HG02763 (cell line): Measurements from ENCODE around the gene ITGA1.
"Not testable (repeated sequence)": the region's sequence is repeated elsewhere in the genome, so short reads cannot be mapped to it uniquely, and the experiment has no call there.

Experiments
- ATAC-seq: cut with Tn5 transposase; IDR thresholded peaks from one replicate; pipeline ENCODE4 v1.9.1; 2021; ENCODE audit warnings: mild to moderate bottlenecking, moderate library complexity; ENCODE audit not compliant: unreplicated experiment

ITGA1 gene

DNA sequence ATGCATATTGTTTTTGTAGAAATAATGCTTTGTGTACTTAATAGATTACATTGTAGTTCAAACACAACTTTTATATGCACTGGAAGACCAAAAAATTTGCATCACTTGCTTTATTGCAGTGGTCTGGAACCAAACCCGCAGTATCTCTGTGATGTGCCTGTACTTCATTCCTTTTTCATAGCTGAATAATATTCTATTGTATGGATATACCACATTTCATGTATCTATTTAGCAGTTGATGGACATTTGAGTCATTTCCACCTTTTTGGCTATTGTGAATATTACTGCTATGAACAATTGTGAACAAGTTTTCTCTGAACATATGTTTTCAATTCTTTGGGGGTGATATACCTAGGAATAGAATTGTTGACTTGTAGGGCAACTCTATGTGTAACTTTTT, 40.1 kb downstream of the ITGA1 start:
- no peak for ATAC-seq

DNA sequence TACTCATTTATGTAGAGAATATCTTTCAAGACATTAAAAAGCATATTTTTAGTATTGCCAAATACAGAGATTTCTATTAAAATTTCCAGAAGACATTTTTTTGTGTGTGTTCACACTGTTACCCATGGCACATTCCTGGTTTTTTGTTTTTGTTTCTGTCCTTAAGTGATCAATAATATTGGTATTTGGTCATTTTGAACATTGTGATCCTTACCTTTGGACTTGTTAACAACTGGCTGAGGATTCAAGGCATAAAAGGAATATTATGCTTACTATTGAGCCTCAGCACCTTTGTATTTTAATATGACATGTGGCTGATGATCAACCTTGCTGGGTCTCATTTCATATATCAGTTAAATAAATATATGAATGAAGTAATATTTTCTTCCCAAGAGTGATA, 41.9 kb downstream of the ITGA1 start:
- ATAC-seq = no peak

DNA sequence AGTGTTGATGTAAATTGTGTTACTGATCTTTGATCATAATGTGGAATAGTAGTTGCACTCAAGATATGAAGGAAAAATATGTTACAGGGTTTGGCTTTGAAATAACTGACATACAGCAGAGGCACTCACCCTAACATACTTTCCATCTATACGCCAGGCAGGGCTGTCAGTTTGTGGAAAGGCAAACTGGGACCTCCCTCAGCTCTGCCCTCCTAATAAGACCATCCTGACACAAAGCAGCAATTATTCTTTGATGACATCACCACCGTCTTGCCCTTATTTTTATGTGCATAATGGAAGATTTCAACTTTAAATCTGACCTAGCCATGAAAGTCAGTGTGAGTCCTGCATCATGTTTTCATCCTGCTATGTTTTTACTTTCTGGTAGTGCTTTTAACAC, 42.9 kb downstream of the ITGA1 start:
- ATAC-seq = no peak

DNA sequence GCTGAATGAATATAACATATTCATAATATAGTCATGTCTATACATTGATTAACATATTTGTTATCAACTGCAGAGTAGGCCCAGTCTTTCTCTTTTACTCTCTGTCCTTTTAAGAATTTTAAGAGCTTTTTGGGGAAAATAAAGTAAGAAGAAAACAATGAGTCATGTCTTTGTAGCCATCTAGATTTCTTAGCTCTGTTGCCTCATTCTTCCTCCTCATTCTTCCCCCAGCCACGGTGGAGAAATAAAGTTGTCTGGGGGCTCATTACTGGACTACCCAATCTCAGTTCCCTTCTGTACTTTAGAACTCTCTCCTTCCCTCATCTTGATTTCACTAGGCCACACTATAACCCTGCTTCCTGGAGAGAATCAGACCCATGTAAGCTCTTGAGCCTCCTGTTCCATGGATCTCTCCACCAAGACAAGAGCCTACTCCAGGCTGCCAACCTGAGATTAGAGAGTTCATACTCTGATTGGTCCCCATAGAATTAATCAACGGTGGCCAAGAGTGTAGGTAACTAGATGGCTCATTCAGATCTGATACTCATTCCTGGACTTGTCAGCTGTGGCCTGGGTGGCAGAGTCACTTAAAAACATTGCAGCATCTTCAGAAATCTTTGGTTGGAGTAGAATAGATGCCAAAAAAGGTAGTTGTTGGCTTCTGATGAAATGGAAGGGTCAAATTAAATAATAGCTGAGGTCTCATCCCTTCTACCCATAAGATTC, 44.2 kb downstream of the ITGA1 start:
- no peak for ATAC-seq

DNA sequence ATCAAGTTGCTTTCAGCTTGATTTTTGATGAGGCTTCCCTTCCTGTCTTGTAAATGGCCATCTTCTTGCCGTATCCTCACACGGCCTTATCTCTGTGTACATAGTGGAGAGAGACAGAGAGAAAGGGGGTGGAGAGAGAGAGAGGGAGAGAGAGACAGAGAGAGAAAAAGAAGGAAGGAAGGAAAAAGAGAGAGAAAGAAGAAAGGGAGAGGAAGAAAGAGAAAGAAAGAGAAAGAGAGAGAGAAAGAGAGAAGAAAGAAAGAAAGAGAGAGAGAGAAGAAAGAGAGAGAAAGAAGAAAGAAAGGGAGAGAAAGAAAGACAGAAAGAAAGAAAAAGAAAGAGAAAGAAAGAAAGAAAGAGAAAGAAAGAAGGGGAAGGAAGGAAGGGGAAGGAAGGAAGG, 46.6 kb downstream of the ITGA1 start:
- no peak for ATAC-seq

DNA sequence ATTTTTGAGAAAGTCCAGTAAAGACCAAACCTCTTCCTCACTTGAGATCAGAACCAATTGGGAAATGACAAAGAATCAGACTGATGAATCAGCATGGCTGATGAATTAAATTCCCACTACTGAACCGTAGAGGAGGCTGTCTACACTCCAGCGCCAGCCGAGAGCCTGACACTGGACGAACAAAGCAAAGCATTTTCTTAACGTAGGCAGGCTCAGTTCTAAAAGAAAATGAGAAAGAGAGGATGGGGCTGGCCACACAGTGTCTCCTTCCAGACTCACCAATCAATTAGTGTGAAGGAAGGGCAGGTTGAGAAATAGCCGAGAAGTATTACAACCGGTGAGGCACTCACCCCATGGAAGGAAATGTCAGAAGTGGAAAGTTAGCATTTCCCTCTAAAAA, 49.4 kb downstream of the ITGA1 start:
- ATAC-seq = no peak

DNA sequence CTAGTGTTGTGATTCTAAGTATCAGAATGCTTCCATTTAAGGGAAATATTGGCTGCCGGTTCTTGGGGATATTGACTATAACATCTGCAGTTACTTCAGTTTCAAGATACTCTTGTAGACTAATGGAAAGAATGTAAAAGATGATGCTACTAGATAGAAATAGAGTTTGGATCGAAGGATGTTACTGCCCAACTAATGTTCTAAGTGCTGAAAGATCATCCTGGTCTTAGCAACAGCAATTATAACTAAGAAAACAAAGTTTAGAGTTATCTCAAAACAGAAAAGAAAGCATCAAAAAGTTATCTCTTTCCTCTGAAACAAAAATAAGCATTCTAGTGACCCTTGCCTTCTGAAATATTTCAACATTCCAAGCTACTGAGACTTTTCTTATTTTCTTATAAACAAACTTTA, 49.9 kb downstream of the ITGA1 start:
- no peak for ATAC-seq

DNA sequence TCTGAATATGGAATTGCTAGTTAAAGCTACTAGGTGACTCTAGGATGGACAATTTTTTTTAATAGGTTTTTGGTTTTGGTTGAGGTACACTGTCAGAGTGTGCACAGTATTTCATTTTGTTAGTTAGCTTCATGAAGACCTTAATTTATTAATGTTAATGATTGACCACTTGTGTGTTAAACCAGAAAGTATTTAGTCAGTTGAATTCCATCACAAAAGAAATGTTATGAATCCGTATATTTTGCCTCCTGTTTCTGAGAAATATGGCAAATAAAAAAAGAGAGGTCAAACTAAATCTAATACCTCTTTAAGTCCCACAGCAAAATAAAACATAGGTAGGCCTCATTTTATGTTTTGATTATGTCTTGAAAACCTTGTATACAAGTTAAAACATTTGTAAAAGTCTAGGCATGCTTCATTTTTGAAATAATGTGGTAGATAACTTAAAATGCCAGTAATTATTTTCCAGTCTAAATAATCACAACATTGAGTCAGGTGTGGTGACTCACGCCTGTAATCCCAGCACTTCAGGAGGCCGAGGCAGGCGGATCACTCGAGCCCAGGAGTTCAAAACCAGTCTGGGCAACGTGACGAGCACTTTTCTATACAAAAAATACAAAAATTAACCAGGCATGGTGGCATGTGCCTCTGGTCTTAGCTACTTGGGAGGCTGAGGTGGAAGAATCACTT, 50.8 kb downstream of the ITGA1 start:
- no peak for ATAC-seq

DNA sequence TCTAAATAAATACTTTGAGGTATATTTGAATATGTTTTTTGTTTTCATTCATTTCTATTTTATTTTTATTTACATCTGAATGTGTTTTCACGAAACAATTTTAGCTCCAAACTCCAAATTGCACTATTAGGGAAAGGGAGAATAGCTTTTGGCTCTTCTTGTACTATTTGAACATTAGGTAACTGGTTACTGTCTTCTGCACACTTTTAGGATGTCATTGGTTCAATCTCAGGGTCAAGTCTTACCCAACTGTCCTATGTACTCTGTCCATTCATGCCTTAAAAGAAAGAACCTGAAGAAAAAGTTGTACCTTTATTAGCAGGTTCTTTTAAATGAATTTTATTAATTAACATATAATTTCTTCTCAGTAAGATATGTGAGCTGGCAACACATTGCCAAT, 51.6 kb downstream of the ITGA1 start:
- ATAC-seq = no peak

DNA sequence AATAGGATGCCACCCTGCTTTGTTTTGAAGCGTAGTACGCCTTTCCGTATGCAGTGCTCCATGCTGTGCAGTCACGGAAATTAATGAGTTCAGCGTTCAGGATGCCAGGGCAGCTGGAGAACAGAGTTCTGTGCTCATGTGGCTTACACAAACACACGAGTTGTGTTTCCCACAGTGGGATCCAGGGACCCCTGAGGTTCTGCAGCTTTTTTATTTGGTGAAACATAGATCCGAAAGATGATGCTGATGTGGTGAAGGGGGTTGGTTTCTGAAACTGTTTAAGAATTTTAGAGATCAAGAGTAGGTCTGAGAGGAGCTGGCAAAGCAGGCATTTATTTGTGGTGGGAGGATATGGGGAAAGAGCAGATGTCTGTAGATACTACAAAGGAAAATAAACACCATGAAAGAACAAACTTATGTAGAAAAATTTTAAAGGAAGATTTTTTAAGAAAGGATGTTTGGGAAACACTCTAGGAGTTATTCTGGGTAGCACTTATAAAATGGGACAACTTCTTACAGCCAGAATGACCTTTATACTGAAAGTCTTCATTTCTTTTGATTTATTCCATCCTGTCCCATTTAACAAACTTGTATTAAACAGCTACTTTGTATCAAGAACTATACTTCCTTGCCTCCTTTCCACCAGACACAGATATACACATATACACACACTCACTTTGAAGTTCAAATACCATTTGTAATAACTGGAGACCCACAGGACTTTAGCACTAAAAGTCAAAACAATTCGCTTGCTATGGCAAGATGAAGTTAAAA, 52.7 kb downstream of the ITGA1 start:
- no peak for ATAC-seq

DNA sequence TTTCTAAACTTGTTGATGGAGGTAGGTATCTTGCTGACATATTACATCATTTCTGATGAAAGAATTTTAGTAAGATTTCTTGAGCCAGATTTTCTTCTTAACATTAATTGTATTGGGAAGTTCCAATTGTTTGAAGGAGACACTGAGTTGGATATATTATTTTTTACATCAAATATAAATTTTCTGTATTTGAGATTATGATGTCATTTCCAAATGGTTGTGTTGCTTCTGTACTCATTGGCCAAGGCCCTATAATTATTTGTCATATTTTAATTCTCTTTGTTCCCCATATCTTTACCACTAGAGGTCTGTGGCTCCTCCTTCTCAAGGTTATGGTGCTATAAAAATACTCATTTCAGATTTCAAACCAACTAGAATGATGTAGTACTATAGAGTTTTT, 53.4 kb downstream of the ITGA1 start:
- ATAC-seq = no peak

DNA sequence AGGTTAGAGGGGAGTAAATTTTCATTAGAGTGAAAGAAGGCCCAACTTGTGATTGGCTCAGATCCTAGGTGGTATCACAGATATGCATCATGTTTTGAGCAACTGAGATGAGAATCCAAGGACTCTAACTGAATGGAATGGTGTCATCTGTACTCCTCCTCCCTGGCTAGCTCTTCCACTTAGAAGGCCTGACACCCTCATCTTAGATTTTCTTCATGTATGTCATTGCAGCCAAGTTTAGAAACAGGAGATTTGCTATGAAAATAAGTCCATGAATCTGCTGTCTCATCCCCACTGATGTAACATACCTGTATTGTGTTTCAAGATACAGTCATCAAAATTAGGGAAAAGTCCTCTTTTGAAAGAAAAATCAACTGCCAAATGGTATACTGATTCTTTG, 54.4 kb downstream of the ITGA1 start:
- no peak for ATAC-seq

DNA sequence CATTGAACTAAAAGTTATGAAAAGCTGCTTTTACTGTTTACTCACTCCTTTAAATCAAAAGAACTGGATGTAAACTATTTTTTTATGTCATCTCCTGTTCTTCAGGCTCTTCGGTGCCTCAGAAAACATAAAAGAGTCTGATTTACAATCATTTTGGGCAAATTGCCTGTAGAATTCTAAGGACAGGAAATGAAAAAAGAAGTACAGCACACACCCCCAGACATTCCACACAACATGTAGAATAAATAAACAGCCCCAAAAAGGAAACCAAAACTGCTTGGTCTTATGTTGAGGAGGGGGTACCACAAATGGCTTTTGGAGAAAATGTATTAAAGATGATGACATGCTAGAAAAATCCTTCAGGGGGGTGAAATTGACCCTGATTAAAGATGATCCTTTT, 57.2 kb downstream of the ITGA1 start:
- ATAC-seq = no peak

DNA sequence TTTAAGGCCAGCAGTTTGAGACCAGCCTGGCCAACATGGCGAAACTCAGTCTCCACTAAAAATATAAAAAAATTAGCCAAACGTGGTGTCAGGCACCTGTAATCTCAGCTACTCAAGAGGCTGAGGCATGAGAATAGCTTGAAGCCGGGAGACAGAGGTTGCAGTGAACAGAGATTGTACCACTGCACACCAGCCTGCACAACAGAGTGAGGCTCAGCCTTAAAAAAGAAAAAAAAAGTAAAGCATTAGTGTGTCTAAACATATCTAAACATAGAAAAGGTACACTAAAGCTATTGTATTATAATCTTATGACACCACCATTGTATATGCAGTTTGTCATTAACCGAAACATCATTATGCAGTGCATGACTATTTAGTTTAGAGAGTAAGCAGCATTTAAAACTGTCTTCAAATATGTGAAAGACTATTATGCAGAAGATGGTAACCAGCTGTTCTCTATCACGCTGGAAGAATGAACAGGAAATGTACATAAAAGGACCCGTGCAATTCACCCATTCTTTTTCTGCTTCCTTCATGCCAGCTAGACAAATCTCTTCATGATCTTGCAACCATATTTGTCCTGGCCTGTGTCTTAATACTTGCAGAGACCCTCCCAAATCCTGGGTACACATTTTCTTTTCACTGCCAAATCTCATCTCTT, 58.6 kb downstream of the ITGA1 start:
- no peak for ATAC-seq

DNA sequence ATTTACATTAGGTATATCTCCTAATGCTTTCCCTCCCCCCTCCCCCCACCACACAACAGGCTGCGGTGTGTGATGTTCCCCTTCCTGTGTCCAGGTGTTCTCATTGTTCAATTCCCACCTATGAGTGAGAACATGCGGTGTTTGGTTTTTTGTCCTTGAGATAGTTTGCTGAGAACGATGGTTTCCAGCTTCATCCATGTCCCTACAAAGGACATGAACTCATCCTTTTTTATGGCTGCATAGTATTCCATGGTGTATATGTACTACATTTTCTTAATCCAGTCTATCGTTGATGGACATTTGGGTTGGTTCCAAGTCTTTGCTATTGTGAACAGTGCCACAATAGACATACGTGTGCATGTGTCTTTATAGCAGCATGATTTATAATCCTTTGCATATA, 61.0 kb downstream of the ITGA1 start:
- ATAC-seq = not testable (repeated sequence)

DNA sequence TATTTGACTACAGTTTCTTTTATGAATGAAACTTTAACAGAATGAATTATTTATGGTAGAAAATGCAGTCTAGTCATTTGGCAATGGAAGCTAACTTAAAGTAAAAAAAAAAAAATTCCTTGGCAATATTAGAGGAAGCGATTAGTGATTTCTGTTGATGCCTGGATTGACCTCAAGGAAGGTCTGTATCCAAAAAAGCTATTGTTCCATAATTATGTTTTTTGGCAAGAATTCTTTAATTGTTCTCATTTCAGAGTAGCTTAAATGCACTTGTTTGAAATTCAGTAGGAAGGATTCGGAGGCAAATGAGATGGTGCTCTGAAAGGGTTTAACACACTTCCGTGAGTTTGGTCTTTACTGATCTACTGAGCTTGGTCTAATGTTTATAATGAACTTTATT, 61.8 kb downstream of the ITGA1 start:
- ATAC-seq = no peak

DNA sequence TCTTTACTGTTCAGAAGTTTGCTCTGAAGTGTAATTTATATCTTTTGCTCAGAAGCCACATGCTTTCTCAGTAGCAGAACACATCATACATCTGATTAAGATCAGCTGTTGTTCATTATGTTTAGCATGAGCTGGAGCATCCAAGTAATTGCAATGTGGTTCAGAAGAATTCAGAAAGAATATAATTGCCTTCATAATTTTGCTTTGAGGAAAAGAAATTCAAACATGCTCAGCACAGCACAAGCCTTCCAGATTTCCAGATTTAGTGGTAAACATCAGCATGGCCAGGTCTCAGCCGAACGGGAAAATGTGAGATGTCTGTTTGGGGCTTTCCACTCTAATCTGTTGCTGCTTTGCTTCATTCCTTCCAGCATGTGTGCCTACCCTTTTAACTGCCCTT, 65.9 kb downstream of the ITGA1 start:
- no peak for ATAC-seq

DNA sequence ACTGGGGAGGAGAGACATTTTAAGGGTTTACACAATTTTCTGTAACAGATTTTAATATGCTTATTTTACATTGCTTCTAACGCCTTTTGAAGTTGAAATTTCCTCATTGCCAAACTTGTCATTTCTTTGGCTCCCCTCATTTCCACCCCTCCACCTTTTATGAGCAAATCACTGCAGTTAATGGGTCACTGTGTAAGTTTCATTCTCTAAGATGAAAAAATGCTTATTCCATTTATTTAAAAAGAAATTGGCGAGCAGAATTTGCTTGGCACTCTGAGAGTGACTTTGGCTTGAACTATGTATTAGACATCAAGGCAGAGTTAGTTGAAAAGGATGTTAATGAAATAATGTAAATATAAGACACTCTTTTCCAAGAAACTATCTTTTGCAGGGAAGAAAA, 66.6 kb downstream of the ITGA1 start:
- ATAC-seq = no peak

DNA sequence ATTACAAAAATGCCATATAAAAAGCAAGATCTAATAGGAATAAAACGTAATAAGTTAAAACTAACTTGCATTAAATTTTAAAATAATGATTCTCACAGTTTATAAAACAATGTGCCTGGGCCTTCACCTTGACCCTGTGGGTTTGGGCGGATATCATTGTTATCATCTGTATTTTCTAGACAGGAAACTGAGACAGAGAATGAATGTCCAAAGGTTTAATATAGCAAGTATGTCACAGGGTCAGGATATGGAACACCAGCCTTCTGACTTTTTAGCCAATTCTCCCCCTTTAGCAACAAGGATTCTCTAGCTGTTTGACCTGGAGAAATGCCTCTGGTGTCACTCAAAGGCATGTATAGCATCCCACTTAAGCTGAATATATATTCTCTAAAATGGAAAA, 67.2 kb downstream of the ITGA1 start:
- no peak for ATAC-seq

DNA sequence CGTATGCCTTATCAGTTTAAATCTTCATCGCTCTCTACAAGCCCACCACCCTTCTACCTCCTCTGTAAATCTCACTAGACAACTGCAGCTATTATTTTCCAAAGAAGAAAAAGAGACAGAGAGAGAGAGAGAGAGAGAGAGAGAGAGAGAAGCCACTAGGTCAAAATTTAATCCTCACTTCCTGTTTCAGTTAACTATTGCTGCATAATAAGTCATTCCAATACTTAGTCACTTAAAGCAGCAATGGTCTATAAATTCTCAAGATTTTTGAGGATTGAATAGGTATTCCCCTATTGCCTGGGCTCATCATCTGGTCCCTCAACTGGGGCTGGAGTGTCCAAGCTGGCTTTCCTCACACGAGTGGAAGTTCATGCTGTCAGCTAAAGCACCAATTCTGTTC, 68.8 kb downstream of the ITGA1 start:
- ATAC-seq = no peak

DNA sequence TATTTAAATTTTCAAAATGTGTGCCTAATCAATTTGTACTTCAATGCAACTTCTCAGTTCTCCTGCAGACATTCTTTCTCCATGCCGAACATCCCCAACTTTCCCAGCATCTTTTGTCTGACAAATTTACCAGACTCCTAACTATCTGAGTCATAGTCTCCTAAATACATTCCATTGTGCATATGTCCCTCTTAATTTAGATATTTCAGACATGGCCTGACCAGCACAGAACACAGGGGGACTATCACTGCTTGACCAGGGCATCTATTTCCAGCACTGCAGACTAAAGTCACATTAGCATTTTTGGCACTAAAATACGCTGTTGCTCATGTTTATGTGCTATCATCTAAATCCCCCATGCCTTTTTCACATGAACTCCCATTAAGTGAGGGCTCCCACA, 71.9 kb downstream of the ITGA1 start:
- ATAC-seq = no peak

DNA sequence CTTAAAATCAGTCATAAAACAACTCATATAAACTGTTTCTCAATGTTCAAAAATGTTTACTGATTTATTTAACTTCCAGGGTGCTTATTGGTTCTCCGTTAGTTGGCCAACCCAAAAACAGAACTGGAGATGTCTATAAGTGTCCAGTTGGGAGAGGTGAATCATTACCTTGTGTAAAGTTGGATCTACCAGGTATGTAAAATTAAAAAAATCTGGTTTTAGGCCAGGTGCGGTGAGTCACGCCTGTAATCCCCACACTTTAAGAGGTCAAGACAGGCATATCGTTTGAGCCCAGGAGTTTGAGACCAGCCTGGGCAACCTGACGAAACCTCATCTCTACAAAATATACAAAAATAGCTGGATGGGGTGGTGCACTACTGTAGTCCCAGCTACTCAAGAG, 73.7 kb downstream of the ITGA1 start:
- no peak for ATAC-seq
